ENCODE measurements around the gene ASPDH. TPM values are rescaled to one million over a fixed set of nuclear protein-coding genes. Genes with fewer than 3 reads are reported as not detected.

Gene ASPDH
- total and polyA plus RNA-seq, 8 donors = 0.74 to 2.6 (median 1.3) TPM; not detected in 2

- Histone ChIP-seq H3K4me3 (no peak overlapping the region), H3K27me3 (peaks cover 0 to 5% of the 10 kb centered on the region in 2 donors), H3K27ac (no peak overlapping the region), H3K36me3 (no peaks in the 10 kb centered on the region), H3K9me3 (no peaks in the 10 kb centered on the region), H3K4me1 (no peaks in the 10 kb centered on the region)
- DNase-seq = peak in 1 of 4 donors; percentile 40
- TF ChIP-seq CTCF (IDR thresholded peaks at IDR 0.05) = no peak
- intact Hi-C loops (cut with DNase I) = no loop called here
- no peak for ATAC-seq
These were observed 44.9 kb downstream of the ASPDH start for GRCh38 chr19:50468818-50469217.

- Histone ChIP-seq H3K4me1 (no peaks in the 10 kb centered on the region), H3K27ac (no peak overlapping the region), H3K27me3 (peaks cover 0 to 5% of the 10 kb centered on the region in 2 donors), H3K36me3 (no peaks in the 10 kb centered on the region), H3K4me3 (no peak overlapping the region), H3K9me3 (no peaks in the 10 kb centered on the region)
- intact Hi-C loops (cut with DNase I) = no loop called here
- ATAC-seq (no peak), DNase-seq (peak in 1 of 4 donors; percentile 54)
- no peak for TF ChIP-seq CTCF (IDR thresholded peaks at IDR 0.05)
These were observed 46.1 kb downstream of the ASPDH start for GRCh38 chr19:50467566-50467965.

- no peak for TF ChIP-seq CTCF (IDR thresholded peaks at IDR 0.05)
These were observed 47.0 kb downstream of the ASPDH start for GRCh38 chr19:50466706-50467039.

GRCh38 chr19:50465986-50466705 is 47.6 kb downstream of the ASPDH start:
- DNase-seq = peak in 3 of 4 donors; percentile 70 to 80 (median 79)
- no peaks in the 10 kb centered on the region for H3K9me3 ChIP-seq
- H3K27ac ChIP-seq = no peak overlapping the region
- intact Hi-C loops (cut with DNase I) = no loop called here
- no peaks in the 10 kb centered on the region for H3K4me1 ChIP-seq
- TF ChIP-seq CTCF (IDR thresholded peaks at IDR 0.05) = no peak
- H3K36me3 ChIP-seq = no peaks in the 10 kb centered on the region
- H3K4me3 ChIP-seq = no peak overlapping the region
- peaks cover 0 to 13% of the 10 kb centered on the region in 2 donors for H3K27me3 ChIP-seq
- peak; percentile 93 for ATAC-seq

More at GRCh38 chr19:50466706-50467039, 47.0 kb downstream of the ASPDH start:
- intact Hi-C loops (cut with DNase I) = no loop called here
- Histone ChIP-seq H3K4me1 (no peaks in the 10 kb centered on the region), H3K27me3 (peaks cover 0 to 9% of the 10 kb centered on the region in 2 donors), H3K9me3 (no peaks in the 10 kb centered on the region), H3K4me3 (no peak overlapping the region), H3K27ac (no peak overlapping the region), H3K36me3 (no peaks in the 10 kb centered on the region)
- peak in 1 of 4 donors; percentile 27 for DNase-seq
- ATAC-seq = no peak

- ATAC-seq (no peak), DNase-seq (peak in 1 of 4 donors; percentile 72)
- Histone ChIP-seq H3K4me3 (no peak overlapping the region), H3K27ac (no peak overlapping the region), H3K27me3 (peaks cover 0 to 24% of the 10 kb centered on the region in 2 donors), H3K9me3 (no peaks in the 10 kb centered on the region), H3K36me3 (no peaks in the 10 kb centered on the region), H3K4me1 (no peaks in the 10 kb centered on the region)
- TF ChIP-seq CTCF (IDR thresholded peaks at IDR 0.05) = no peak
- intact Hi-C loops (cut with DNase I) = loop anchor here in 1 of 2 donors (5.0 kb wide), 1 partner anchor 98 kb away; the partner anchor contains the start of gene NAPSA
These were observed 48.7 kb downstream of the ASPDH start for GRCh38 chr19:50465000-50465399.
